Fibroblast of lung (primary cell): Measurements from ENCODE around the gene GRAMD4. TPM values are rescaled to one million over a fixed set of nuclear protein-coding genes. Genes with fewer than 3 reads are reported as not detected.

Experiments
- DNase-seq, 2 donors: peaks; one replicate each; pipeline versions ENCODE4 v3.0.0 to v3.0.0-alpha.2; 2010; ENCODE audit warnings: low read depth in 2 of 2
- H2AFZ ChIP-seq: 2 replicates; pipeline ENCODE4 v1.5.1; 2012; ENCODE audit warnings: low read length, control low read depth, inconsistent platforms
- H3K27ac ChIP-seq: 2 replicates; pipeline ENCODE4 v1.5.1; 2011; ENCODE audit warnings: low read length, control low read depth; ENCODE audit not compliant: insufficient read depth
- H3K27me3 ChIP-seq: 2 replicates; pipeline ENCODE4 v1.5.1; 2011; ENCODE audit warnings: mild to moderate bottlenecking, low read length; ENCODE audit not compliant: control insufficient read depth, insufficient read depth
- H3K36me3 ChIP-seq: 2 replicates; pipeline ENCODE4 v1.5.1; 2011; ENCODE audit warnings: low read length; ENCODE audit not compliant: control insufficient read depth, insufficient read depth
- H3K4me1 ChIP-seq: 2 replicates; pipeline ENCODE4 v1.5.1; 2011; ENCODE audit warnings: low read length; ENCODE audit not compliant: control insufficient read depth, insufficient read depth; ENCODE audit errors: extremely low read depth
- H3K4me2 ChIP-seq: 2 replicates; pipeline ENCODE4 v1.5.1; 2011; ENCODE audit warnings: low read length, control low read depth; ENCODE audit not compliant: insufficient read depth; ENCODE audit errors: extremely low read depth
- H3K4me3 ChIP-seq, 4 experiments: fragments of 200-600 bp in 1 of 4; sonication (generic) in 1 of 4; replicated peaks in 1 of 4; 2 replicates each; pipeline ENCODE4 v1.5.1; 2011 to 2016; ENCODE audit warnings: low read length in 4 of 4, low read depth in 3 of 4, mild to moderate bottlenecking in 3 of 4, control low read depth in 2 of 4, inconsistent platforms in 1 of 4, mixed read lengths in 1 of 4; ENCODE audit not compliant: insufficient read depth in 1 of 4; ENCODE audit errors: control extremely low read depth in 1 of 4
- H3K79me2 ChIP-seq: 2 replicates; pipeline ENCODE4 v1.5.1; 2012; ENCODE audit warnings: mild to moderate bottlenecking, low read length, inconsistent platforms; ENCODE audit not compliant: control insufficient read depth, insufficient read depth
- H3K9ac ChIP-seq: 2 replicates; pipeline ENCODE4 v1.5.1; 2011; ENCODE audit warnings: mild to moderate bottlenecking, low read length, control low read depth; ENCODE audit not compliant: insufficient read depth
- H3K9me3 ChIP-seq: 2 replicates; pipeline ENCODE4 v1.5.1; 2012; ENCODE audit warnings: low read depth, low read length; ENCODE audit not compliant: control insufficient read depth, insufficient read depth
- H4K20me1 ChIP-seq: 2 replicates; pipeline ENCODE4 v1.5.1; 2011; ENCODE audit warnings: low read length; ENCODE audit not compliant: control insufficient read depth, insufficient read depth; ENCODE audit errors: extremely low read depth
- CTCF ChIP-seq, 2 donors: IDR thresholded peaks in 1 of 2; conservative IDR thresholded peaks in 1 of 2; 1 replicate in 1 of 2; 2 replicates in 1 of 2; pipeline ENCODE4 v1.5.1; 2011 to 2012; ENCODE audit warnings: low read length in 2 of 2, control low read depth in 1 of 2, inconsistent platforms in 1 of 2, low read depth in 1 of 2, mild to moderate bottlenecking in 1 of 2
- EZH2 ChIP-seq: IDR thresholded peaks from 2 replicates; pipeline ENCODE4 v1.5.1; 2012; ENCODE audit warnings: low read length, control low read depth, mild to moderate bottlenecking; ENCODE audit errors: missing control alignments
- polyA plus RNA-seq, 2 donors: library from polyadenylated mRNA; depleted of rRNA in 1 of 2; stranded (reverse) in 1 of 2; unstranded in 1 of 2; fragments of >200 nt; gene quantifications; 2 replicates each; pipeline ENCODE4 v1.2.1, GENCODE V29; 2011 to 2012; ENCODE audit warnings: missing spikeins in 1 of 2
- total RNA-seq: library from RNA; depleted of rRNA; stranded (reverse); fragments of >200 nt; gene quantifications from 2 replicates; pipeline ENCODE4 v1.2.1, GENCODE V29; 2014

GRAMD4 gene
- total and polyA plus RNA-seq, 2 donors (not counting 1 experiment from before 2014, with no cell fraction given): 7.5 to 37.3 TPM

- TF ChIP-seq EZH2 (no peak), CTCF (conservative IDR thresholded peaks at IDR 0.05 in 1 of 2, IDR thresholded peaks at IDR 0.05 in 1 of 2; ENCODE audit: low read depth in 1 of 2, low read length in 2 of 2) (no peak)
- H4K20me1 ChIP-seq: no peaks in the 10 kb centered on the region
- no peak overlapping the region for H3K4me3 ChIP-seq
- no peaks in the 10 kb centered on the region for H3K36me3 ChIP-seq
- no peaks in the 10 kb centered on the region for H3K4me1 ChIP-seq
- H3K4me2 ChIP-seq: no peak overlapping the region
- no peak overlapping the region for H3K9ac ChIP-seq
- no peaks in the 10 kb centered on the region for H3K9me3 ChIP-seq
- H3K27me3 ChIP-seq: no peaks in the 10 kb centered on the region
- DNase-seq: no peak
- H2AFZ ChIP-seq: no peak overlapping the region
- no peaks in the 10 kb centered on the region for H3K79me2 ChIP-seq
- no peak overlapping the region for H3K27ac ChIP-seq
Measured at GRCh38 chr22:46629291-46629690, 9.1 kb downstream of the GRAMD4 start.

- Histone ChIP-seq H3K4me2 (no peak overlapping the region), H4K20me1 (no peaks in the 10 kb centered on the region), H3K9me3 (no peaks in the 10 kb centered on the region), H3K4me1 (no peaks in the 10 kb centered on the region), H3K9ac (no peak overlapping the region), H3K36me3 (no peaks in the 10 kb centered on the region), H3K27ac (no peak overlapping the region), H2AFZ (no peak overlapping the region), H3K79me2 (no peaks in the 10 kb centered on the region), H3K4me3 (no peak overlapping the region), H3K27me3 (no peaks in the 10 kb centered on the region)
- no peak for DNase-seq
- TF ChIP-seq CTCF (conservative IDR thresholded peaks at IDR 0.05 in 1 of 2, IDR thresholded peaks at IDR 0.05 in 1 of 2; ENCODE audit: low read depth in 1 of 2, low read length in 2 of 2): no peak
- TF ChIP-seq EZH2: no peak
Measured at GRCh38 chr22:46631113-46631512, 10.9 kb downstream of the GRAMD4 start.

- H3K27me3 ChIP-seq: no peaks in the 10 kb centered on the region
- H3K79me2 ChIP-seq: no peaks in the 10 kb centered on the region
- H3K4me2 ChIP-seq: no peak overlapping the region
- H4K20me1 ChIP-seq: no peaks in the 10 kb centered on the region
- TF ChIP-seq CTCF (conservative IDR thresholded peaks at IDR 0.05 in 1 of 2, IDR thresholded peaks at IDR 0.05 in 1 of 2; ENCODE audit: low read depth in 1 of 2, low read length in 2 of 2): no peak
- no peak for TF ChIP-seq EZH2
- H2AFZ ChIP-seq: no peak overlapping the region
- H3K36me3 ChIP-seq: no peaks in the 10 kb centered on the region
- no peak for DNase-seq
- no peaks in the 10 kb centered on the region for H3K4me1 ChIP-seq
- H3K27ac ChIP-seq: no peak overlapping the region
- H3K4me3 ChIP-seq: no peak overlapping the region
- no peak overlapping the region for H3K9ac ChIP-seq
- no peaks in the 10 kb centered on the region for H3K9me3 ChIP-seq
Measured at GRCh38 chr22:46632646-46633249, 12.6 kb downstream of the GRAMD4 start.
